Activated T-helper 2 cell treated with anti-CD3 and anti-CD28 coated beads, Interferon-gamma antibody, Interleukin-2, Interleukin-4, amounts not matched to agents 10 μg/mL and 5 μg/mL and 100 μg/mL, durations not matched to agents 14 hours and 24 hours and 36 hours (primary cell): ENCODE results near the gene NOS1AP. TPM values are rescaled to one million over a fixed set of nuclear protein-coding genes. Genes with fewer than 3 reads are reported as not detected.
"Not testable (repeated sequence)": the region's sequence is repeated elsewhere in the genome, so short reads cannot be mapped to it uniquely, and the experiment has no call there.

Source experiments
- DNase-seq: peaks from one replicate; pipeline ENCODE4 v3.0.0; 2021; ENCODE audit warnings: low spot score
- H3K27ac Mint-ChIP-seq: one replicate; pipeline ENCODE4 v1.8.0; 2021; ENCODE audit warnings: mixed read lengths
- H3K27me3 Mint-ChIP-seq: one replicate; pipeline ENCODE4 v1.8.0; 2021; ENCODE audit warnings: low read depth, mixed read lengths
- H3K36me3 Mint-ChIP-seq: one replicate; pipeline ENCODE4 v1.8.0; 2021; ENCODE audit warnings: low read depth, mixed read lengths
- H3K4me1 Mint-ChIP-seq: one replicate; pipeline ENCODE4 v1.8.0; 2021; ENCODE audit warnings: low read depth, mixed read lengths
- H3K4me3 Mint-ChIP-seq: one replicate; pipeline ENCODE4 v1.8.0; 2021; ENCODE audit warnings: low read depth, mild to moderate bottlenecking, moderate library complexity, mixed read lengths
- H3K9me3 Mint-ChIP-seq: one replicate; pipeline ENCODE4 v1.8.0; 2021; ENCODE audit warnings: mixed read lengths
- intact Hi-C: fragments of 100-400 bp; cut with micrococcal nuclease; formaldehyde crosslinking; loops from one replicate; pipeline ENCODE4 v1.15.1; 2023
- total RNA-seq: library from RNA; stranded (reverse); gene quantifications from 2 replicates; pipeline ENCODE4 v1.2.3, GENCODE V29; 2022

The NOS1AP gene
- total RNA-seq, 1 donor from 2014 or later, result not detected

- H3K27ac Mint-ChIP-seq, result no peak overlapping the region
- H3K27me3 Mint-ChIP-seq, result peaks cover 5% of the 10 kb centered on the region
- no peaks in the 10 kb centered on the region for H3K4me1 Mint-ChIP-seq
- H3K9me3 Mint-ChIP-seq, result no peaks in the 10 kb centered on the region
- no peaks in the 10 kb centered on the region for H3K36me3 Mint-ChIP-seq
- intact Hi-C loops, result no loop called here
- no peak overlapping the region for H3K4me3 Mint-ChIP-seq
- DNase-seq, result no peak
Observed at GRCh38 chr1:162172311-162173102, 103.0 kb downstream of the NOS1AP start.

GRCh38 chr1:162173607-162174006, 104.1 kb downstream of the NOS1AP start:
- H3K9me3 Mint-ChIP-seq, H3K36me3 Mint-ChIP-seq, intact Hi-C loops, DNase-seq, H3K4me1 Mint-ChIP-seq, H3K27ac Mint-ChIP-seq, H3K27me3 Mint-ChIP-seq, H3K4me3 Mint-ChIP-seq: not testable (repeated sequence)

DNA sequence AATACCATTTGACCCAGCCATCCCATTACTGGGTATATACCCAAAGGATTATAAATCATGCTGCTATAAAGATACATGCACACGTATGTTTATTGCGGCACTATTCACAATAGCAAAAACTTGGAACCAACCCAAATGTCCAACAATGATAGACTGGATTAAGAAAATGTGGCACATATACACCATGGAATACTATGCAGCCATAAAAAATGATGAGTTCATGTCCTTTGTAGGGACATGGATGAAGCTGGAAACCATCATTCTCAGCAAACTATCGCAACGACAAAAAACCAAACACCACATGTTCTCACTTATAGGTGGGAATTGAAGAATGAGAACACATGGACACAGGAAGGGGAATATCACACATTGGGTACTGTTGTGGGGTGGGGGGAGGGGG, 104.5 kb downstream of the NOS1AP start:
- H3K9me3 Mint-ChIP-seq, H3K27me3 Mint-ChIP-seq, DNase-seq, H3K36me3 Mint-ChIP-seq, H3K27ac Mint-ChIP-seq, H3K4me1 Mint-ChIP-seq, H3K4me3 Mint-ChIP-seq, intact Hi-C loops: not testable (repeated sequence)

DNA sequence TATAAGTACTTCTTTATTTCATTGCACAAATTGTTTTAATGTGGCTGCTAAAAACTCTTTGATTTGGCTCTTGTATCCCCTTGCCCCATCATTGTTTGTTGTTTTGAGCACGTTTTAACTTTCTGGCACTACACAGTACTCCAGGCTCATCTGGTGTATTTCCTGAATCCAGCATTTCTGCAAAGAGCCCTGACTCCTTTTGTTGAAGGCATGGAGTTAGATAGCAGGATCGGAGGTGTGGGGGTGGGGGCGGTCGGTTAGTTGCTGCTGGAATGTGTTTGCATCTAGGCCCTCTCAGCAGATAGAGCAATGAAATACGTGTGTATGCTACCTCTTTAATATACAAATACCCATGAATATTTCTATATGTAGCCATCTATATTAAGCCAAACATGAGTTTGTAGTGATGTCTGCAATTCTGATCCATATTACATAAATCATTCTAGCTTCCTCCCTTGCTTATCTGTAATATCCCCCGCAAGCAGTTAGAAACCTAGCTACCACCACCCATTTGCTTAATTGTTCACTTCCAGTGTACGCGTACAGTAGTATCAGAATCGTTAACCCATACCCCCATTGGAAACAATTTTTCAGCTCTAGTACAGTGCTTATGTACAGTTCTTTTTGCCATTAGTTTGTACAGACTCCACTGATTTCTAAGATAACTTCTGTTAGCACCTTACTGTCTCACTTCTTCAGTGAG, 106.0 kb downstream of the NOS1AP start:
- no peaks in the 10 kb centered on the region for H3K9me3 Mint-ChIP-seq
- intact Hi-C loops, result no loop called here
- H3K36me3 Mint-ChIP-seq, result no peaks in the 10 kb centered on the region
- H3K4me3 Mint-ChIP-seq, result no peak overlapping the region
- no peak overlapping the region for H3K27ac Mint-ChIP-seq
- H3K27me3 Mint-ChIP-seq, result peaks cover 6% of the 10 kb centered on the region
- no peaks in the 10 kb centered on the region for H3K4me1 Mint-ChIP-seq
- no peak for DNase-seq

DNA sequence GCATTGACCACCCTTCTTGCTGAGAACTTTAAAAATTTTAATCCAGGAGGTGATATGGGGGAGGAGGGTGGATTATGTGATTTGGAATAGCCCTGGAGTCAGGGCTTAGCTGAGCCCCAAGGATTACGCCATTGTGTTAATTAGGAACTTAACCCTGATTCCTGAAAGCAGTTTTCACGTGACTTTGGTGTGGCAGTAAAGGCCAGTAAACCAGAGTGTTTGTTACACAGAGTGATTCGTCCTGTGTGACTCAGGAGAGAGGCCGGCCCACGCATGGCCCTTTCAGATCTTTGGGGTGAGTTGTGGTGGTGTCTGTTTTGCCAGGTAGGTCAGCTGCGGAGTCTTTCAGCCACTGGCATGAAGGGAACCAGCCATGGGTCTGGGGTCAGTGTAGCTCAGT, 107.6 kb downstream of the NOS1AP start:
- H3K27ac Mint-ChIP-seq, result no peak overlapping the region
- intact Hi-C loops, result no loop called here
- H3K36me3 Mint-ChIP-seq, result no peaks in the 10 kb centered on the region
- peaks cover 11% of the 10 kb centered on the region for H3K27me3 Mint-ChIP-seq
- no peak for DNase-seq
- H3K9me3 Mint-ChIP-seq, result no peaks in the 10 kb centered on the region
- H3K4me1 Mint-ChIP-seq, result no peaks in the 10 kb centered on the region
- no peak overlapping the region for H3K4me3 Mint-ChIP-seq

DNA sequence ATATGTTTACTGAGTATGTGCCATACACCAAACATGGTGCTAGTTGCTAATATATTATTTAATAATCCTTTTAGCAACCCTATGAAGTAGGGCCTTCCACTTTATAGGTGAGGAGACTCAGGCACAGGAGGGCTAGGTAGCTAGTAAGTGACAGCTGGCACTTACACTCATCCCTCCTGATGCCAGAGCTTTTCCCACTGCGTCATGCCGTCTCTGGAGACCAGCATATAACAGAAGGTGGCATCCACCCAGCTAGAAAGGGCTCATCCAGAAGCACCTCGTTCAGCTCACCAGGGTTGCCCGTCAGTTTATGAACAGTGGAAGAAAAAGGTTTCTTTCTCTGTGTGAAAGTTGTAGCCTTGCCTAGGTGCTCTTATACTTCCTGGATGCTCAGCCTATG, 108.9 kb downstream of the NOS1AP start:
- no peaks in the 10 kb centered on the region for H3K36me3 Mint-ChIP-seq
- peaks cover 7% of the 10 kb centered on the region for H3K27me3 Mint-ChIP-seq
- H3K4me1 Mint-ChIP-seq, result no peaks in the 10 kb centered on the region
- H3K27ac Mint-ChIP-seq, result no peak overlapping the region
- DNase-seq, result no peak
- intact Hi-C loops, result no loop called here
- H3K4me3 Mint-ChIP-seq, result no peak overlapping the region
- no peaks in the 10 kb centered on the region for H3K9me3 Mint-ChIP-seq

- intact Hi-C loops, result no loop called here
Observed at GRCh38 chr1:162179121-162179520, 109.6 kb downstream of the NOS1AP start.

GRCh38 chr1:162180813-162181212, 111.3 kb downstream of the NOS1AP start:
- peaks cover 14% of the 10 kb centered on the region for H3K27me3 Mint-ChIP-seq
- intact Hi-C loops, result no loop called here
- no peaks in the 10 kb centered on the region for H3K9me3 Mint-ChIP-seq
- no peaks in the 10 kb centered on the region for H3K36me3 Mint-ChIP-seq
- DNase-seq, result no peak
- no peak overlapping the region for H3K27ac Mint-ChIP-seq
- no peaks in the 10 kb centered on the region for H3K4me1 Mint-ChIP-seq
- no peak overlapping the region for H3K4me3 Mint-ChIP-seq

More at GRCh38 chr1:162179121-162179520, 109.6 kb downstream of the NOS1AP start:
- Mint-ChIP-seq H3K36me3 (no peaks in the 10 kb centered on the region), H3K27ac (no peak overlapping the region), H3K9me3 (no peaks in the 10 kb centered on the region), H3K27me3 (peaks cover 10% of the 10 kb centered on the region), H3K4me3 (no peak overlapping the region), H3K4me1 (no peaks in the 10 kb centered on the region)
- no peak for DNase-seq

GRCh38 chr1:162182090-162182489, 112.6 kb downstream of the NOS1AP start:
- H3K4me1 Mint-ChIP-seq, result no peaks in the 10 kb centered on the region
- no peak overlapping the region for H3K27ac Mint-ChIP-seq
- peaks cover 14% of the 10 kb centered on the region for H3K27me3 Mint-ChIP-seq

DNA sequence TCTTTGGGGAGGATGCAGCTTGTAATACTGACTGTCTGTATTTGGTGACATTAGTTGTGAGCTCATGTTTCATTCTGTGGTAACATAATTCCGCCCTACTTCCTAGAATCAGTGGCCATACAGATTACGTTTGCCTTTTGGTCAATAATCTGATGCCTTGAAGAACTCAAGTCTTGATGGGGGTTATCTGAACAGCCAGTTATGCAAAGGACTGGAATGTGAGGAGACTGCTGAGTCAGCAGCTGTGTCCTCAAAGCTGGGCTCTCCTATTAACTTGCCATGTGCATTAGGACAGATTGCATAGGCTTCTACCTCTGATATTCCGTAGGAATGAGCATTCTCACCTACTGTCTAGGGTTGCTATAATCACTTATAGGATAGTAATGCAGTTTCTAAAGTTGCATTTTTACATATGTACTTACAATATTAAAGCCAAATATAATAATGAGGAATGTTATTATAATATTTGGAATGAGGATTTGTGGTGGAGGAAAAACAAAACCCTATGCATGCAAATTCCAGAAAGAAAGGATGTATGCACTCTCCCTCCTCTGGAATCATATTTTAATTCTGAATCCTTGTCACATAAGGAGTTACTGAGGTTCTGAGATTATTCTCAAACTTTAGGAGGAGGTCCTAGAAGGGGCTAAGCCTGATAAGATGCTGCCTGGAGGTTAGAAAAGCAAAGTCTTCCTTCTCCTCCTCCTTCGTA, 116.0 kb downstream of the NOS1AP start:
- peaks cover 11% of the 10 kb centered on the region for H3K27me3 Mint-ChIP-seq
- H3K36me3 Mint-ChIP-seq, result no peaks in the 10 kb centered on the region
- no peak overlapping the region for H3K4me3 Mint-ChIP-seq
- intact Hi-C loops, result no loop called here
- H3K27ac Mint-ChIP-seq, result no peak overlapping the region
- no peaks in the 10 kb centered on the region for H3K9me3 Mint-ChIP-seq
- DNase-seq, result no peak
- H3K4me1 Mint-ChIP-seq, result no peaks in the 10 kb centered on the region

More at GRCh38 chr1:162182090-162182489, 112.6 kb downstream of the NOS1AP start:
- no peak overlapping the region for H3K4me3 Mint-ChIP-seq
- intact Hi-C loops, result no loop called here
- H3K9me3 Mint-ChIP-seq, result no peaks in the 10 kb centered on the region
- DNase-seq, result no peak
- H3K36me3 Mint-ChIP-seq, result no peaks in the 10 kb centered on the region

DNA sequence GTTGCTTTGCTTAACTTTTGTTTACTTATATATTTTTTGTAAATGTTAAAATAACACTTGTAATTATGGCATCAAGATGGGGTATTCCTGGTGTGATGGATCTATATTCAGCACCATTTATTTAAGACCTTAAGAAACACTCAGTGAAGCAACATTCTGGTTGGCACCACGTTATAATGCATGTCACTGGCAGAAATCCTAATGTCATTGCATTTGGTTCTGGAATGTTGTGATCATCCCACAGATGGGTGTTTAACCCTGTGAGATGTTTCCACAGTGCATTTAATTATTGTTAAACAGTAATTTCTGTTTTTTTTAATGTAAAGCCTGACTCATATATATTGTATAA, 116.5 kb downstream of the NOS1AP start:
- Mint-ChIP-seq H3K4me1 (no peaks in the 10 kb centered on the region), H3K27me3 (peaks cover 11% of the 10 kb centered on the region)
- intact Hi-C loops, result no loop called here

GRCh38 chr1:162186406-162186805, 116.9 kb downstream of the NOS1AP start:
- Mint-ChIP-seq H3K27me3 (peaks cover 11% of the 10 kb centered on the region), H3K27ac (no peak overlapping the region), H3K9me3 (no peaks in the 10 kb centered on the region), H3K4me3 (no peak overlapping the region), H3K4me1 (no peaks in the 10 kb centered on the region), H3K36me3 (no peaks in the 10 kb centered on the region)
- DNase-seq, result no peak
- intact Hi-C loops, result no loop called here

More for the DNA sequence above, 116.5 kb downstream of the NOS1AP start:
- Mint-ChIP-seq H3K36me3 (no peaks in the 10 kb centered on the region), H3K9me3 (no peaks in the 10 kb centered on the region), H3K27ac (no peak overlapping the region), H3K4me3 (no peak overlapping the region)
- no peak for DNase-seq
